ENCODE measurements around the gene RBBP8NL.

DNA sequence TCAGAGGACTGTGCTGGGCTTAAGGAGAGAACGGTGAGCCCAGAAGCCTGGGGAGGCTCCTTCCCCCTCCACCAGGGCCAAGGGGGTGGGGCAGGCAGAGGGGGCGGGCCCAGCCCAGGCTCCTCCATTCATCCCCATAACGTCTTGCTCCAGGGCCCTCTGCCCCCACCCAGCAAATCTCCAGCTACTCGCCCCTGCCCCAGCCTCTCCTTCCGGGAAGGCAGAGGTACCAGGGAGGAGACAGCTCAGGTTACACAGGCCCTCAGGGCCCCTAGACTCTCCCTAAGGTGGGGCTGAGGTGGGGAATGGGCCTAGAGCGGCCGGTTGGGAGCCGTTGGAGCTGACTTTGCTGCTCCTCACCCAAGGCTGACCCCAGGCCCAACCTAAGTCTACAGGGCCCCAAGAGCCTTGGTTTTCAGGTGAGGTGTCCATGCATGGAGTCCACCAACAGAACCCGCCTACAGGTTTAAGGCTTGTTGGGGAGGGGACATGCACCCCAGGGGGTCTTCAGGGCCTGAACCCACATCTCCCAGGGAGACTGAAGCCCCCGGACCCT, 61.4 kb downstream of the RBBP8NL start:
- TF ChIP-seq TAF1 (IDR thresholded peaks at IDR 0.05; ENCODE audit: low read depth, low read length) (no peak), CREB1 (IDR thresholded peaks at IDR 0.05) (no peak), GABPA (IDR thresholded peaks at IDR 0.05; ENCODE audit: borderline replicate concordance, insufficient read depth, low read length) (no peak), POLR2AphosphoS5 (IDR thresholded peaks at IDR 0.05; ENCODE audit: low read depth, low read length) (no peak), CHD1 (IDR thresholded peaks at IDR 0.05; ENCODE audit: low read depth, low read length) (no peak), CEBPB (IDR thresholded peaks at IDR 0.05; ENCODE audit: low read depth, low read length) (no peak), FOSL1 (IDR thresholded peaks at IDR 0.05; ENCODE audit: insufficient read depth, low read depth, low read length) (no peak), RXRA (IDR thresholded peaks at IDR 0.05; ENCODE audit: insufficient read depth, low read depth, low read length) (no peak), POLR2A (IDR thresholded peaks at IDR 0.05; ENCODE audit: control extremely low read depth in 1 of 2, low read depth in 2 of 2, low read length in 2 of 2) (peak in 1 of 2 experiments; percentile 28; a peak in 1 of 3 replicates)
- TF ChIP-seq, protein P1, sequence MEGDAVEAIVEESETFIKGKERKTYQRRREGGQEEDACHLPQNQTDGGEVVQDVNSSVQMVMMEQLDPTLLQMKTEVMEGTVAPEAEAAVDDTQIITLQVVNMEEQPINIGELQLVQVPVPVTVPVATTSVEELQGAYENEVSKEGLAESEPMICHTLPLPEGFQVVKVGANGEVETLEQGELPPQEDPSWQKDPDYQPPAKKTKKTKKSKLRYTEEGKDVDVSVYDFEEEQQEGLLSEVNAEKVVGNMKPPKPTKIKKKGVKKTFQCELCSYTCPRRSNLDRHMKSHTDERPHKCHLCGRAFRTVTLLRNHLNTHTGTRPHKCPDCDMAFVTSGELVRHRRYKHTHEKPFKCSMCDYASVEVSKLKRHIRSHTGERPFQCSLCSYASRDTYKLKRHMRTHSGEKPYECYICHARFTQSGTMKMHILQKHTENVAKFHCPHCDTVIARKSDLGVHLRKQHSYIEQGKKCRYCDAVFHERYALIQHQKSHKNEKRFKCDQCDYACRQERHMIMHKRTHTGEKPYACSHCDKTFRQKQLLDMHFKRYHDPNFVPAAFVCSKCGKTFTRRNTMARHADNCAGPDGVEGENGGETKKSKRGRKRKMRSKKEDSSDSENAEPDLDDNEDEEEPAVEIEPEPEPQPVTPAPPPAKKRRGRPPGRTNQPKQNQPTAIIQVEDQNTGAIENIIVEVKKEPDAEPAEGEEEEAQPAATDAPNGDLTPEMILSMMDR (IDR thresholded peaks at IDR 0.05; ENCODE audit: control extremely low read depth in 1 of 3, insufficient read depth in 1 of 3, low read depth in 1 of 3, low read length in 3 of 3), result no peak
- TF ChIP-seq, protein P2, sequence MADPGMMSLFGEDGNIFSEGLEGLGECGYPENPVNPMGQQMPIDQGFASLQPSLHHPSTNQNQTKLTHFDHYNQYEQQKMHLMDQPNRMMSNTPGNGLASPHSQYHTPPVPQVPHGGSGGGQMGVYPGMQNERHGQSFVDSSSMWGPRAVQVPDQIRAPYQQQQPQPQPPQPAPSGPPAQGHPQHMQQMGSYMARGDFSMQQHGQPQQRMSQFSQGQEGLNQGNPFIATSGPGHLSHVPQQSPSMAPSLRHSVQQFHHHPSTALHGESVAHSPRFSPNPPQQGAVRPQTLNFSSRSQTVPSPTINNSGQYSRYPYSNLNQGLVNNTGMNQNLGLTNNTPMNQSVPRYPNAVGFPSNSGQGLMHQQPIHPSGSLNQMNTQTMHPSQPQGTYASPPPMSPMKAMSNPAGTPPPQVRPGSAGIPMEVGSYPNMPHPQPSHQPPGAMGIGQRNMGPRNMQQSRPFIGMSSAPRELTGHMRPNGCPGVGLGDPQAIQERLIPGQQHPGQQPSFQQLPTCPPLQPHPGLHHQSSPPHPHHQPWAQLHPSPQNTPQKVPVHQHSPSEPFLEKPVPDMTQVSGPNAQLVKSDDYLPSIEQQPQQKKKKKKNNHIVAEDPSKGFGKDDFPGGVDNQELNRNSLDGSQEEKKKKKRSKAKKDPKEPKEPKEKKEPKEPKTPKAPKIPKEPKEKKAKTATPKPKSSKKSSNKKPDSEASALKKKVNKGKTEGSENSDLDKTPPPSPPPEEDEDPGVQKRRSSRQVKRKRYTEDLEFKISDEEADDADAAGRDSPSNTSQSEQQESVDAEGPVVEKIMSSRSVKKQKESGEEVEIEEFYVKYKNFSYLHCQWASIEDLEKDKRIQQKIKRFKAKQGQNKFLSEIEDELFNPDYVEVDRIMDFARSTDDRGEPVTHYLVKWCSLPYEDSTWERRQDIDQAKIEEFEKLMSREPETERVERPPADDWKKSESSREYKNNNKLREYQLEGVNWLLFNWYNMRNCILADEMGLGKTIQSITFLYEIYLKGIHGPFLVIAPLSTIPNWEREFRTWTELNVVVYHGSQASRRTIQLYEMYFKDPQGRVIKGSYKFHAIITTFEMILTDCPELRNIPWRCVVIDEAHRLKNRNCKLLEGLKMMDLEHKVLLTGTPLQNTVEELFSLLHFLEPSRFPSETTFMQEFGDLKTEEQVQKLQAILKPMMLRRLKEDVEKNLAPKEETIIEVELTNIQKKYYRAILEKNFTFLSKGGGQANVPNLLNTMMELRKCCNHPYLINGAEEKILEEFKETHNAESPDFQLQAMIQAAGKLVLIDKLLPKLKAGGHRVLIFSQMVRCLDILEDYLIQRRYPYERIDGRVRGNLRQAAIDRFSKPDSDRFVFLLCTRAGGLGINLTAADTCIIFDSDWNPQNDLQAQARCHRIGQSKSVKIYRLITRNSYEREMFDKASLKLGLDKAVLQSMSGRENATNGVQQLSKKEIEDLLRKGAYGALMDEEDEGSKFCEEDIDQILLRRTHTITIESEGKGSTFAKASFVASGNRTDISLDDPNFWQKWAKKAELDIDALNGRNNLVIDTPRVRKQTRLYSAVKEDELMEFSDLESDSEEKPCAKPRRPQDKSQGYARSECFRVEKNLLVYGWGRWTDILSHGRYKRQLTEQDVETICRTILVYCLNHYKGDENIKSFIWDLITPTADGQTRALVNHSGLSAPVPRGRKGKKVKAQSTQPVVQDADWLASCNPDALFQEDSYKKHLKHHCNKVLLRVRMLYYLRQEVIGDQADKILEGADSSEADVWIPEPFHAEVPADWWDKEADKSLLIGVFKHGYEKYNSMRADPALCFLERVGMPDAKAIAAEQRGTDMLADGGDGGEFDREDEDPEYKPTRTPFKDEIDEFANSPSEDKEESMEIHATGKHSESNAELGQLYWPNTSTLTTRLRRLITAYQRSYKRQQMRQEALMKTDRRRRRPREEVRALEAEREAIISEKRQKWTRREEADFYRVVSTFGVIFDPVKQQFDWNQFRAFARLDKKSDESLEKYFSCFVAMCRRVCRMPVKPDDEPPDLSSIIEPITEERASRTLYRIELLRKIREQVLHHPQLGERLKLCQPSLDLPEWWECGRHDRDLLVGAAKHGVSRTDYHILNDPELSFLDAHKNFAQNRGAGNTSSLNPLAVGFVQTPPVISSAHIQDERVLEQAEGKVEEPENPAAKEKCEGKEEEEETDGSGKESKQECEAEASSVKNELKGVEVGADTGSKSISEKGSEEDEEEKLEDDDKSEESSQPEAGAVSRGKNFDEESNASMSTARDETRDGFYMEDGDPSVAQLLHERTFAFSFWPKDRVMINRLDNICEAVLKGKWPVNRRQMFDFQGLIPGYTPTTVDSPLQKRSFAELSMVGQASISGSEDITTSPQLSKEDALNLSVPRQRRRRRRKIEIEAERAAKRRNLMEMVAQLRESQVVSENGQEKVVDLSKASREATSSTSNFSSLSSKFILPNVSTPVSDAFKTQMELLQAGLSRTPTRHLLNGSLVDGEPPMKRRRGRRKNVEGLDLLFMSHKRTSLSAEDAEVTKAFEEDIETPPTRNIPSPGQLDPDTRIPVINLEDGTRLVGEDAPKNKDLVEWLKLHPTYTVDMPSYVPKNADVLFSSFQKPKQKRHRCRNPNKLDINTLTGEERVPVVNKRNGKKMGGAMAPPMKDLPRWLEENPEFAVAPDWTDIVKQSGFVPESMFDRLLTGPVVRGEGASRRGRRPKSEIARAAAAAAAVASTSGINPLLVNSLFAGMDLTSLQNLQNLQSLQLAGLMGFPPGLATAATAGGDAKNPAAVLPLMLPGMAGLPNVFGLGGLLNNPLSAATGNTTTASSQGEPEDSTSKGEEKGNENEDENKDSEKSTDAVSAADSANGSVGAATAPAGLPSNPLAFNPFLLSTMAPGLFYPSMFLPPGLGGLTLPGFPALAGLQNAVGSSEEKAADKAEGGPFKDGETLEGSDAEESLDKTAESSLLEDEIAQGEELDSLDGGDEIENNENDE (IDR thresholded peaks at IDR 0.05; ENCODE audit: insufficient replicate concordance, low read length), result no peak

Data from H1 (cell line).